ENCODE results near the gene CHRNA4. TPM values are rescaled to one million over a fixed set of nuclear protein-coding genes. Genes with fewer than 3 reads are reported as not detected.
A peak's percentile ranks its signal among the peaks of the same experiment; 100 is the strongest.

Gene CHRNA4
- total and polyA plus RNA-seq, 2 donors from 2014 or later, result 0.44 to 0.67 TPM

DNA sequence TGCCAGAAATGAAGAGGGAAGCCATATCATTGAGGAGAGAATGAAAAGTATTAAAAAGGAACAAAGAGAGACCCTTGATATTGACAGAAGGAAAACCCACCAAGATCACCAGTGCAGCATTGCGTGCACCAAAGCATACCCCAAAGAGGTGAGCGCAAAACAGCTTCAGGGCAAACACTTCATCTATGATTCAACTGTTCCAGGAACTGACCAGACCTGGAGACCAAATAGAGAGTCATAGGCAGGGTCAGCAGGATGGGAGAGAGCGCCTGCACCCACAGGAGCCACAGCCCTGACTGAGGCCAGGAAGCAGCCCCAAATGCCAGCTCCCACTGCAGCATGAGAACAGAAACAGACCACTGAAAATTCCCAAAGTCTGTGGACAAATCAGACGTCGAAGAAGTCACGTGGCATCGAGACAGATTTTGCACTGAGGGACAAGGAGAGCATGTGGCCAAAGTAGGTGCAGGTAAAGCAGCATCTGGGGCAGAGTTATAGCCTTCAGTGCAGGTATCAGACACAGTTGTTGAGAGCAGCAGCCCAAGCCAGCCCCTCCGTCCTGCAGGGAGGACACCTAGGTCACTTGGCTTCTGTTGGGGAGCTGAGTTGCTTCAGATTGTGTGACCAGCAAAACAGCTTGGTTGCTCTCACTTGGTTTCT lies 29.3 kb downstream of the CHRNA4 start:
- FAIRE-seq, result no peak
- Histone ChIP-seq H3K9me3 (ENCODE audit: control insufficient read depth in 2 of 3, insufficient read depth in 1 of 3, low read length in 3 of 3) (peaks cover 0 to 6% (median 2%) of the 10 kb centered on the region in 3 donors), H3K9ac (ENCODE audit: low read length in 3 of 3) (no peak overlapping the region), H3K4me1 (ENCODE audit: control insufficient read depth in 2 of 3, insufficient read depth in 2 of 3, low read depth in 1 of 3, low read length in 3 of 3) (peaks cover 0 to 5% (median 0%) of the 10 kb centered on the region in 3 donors), H3K27ac (ENCODE audit: low read depth in 2 of 2, low read length in 2 of 2) (no peak overlapping the region), H3K4me3 (ENCODE audit: low read length in 3 of 3) (no peak overlapping the region), H3K36me3 (ENCODE audit: control insufficient read depth in 2 of 3, insufficient read depth in 3 of 3, low read length in 3 of 3) (no peaks in the 10 kb centered on the region), H3K27me3 (ENCODE audit: control insufficient read depth, insufficient read depth, low read length) (no peaks in the 10 kb centered on the region)
- TF ChIP-seq, protein P1, sequence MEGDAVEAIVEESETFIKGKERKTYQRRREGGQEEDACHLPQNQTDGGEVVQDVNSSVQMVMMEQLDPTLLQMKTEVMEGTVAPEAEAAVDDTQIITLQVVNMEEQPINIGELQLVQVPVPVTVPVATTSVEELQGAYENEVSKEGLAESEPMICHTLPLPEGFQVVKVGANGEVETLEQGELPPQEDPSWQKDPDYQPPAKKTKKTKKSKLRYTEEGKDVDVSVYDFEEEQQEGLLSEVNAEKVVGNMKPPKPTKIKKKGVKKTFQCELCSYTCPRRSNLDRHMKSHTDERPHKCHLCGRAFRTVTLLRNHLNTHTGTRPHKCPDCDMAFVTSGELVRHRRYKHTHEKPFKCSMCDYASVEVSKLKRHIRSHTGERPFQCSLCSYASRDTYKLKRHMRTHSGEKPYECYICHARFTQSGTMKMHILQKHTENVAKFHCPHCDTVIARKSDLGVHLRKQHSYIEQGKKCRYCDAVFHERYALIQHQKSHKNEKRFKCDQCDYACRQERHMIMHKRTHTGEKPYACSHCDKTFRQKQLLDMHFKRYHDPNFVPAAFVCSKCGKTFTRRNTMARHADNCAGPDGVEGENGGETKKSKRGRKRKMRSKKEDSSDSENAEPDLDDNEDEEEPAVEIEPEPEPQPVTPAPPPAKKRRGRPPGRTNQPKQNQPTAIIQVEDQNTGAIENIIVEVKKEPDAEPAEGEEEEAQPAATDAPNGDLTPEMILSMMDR (IDR thresholded peaks at IDR 0.05; ENCODE audit: borderline replicate concordance, extremely low read depth, insufficient read depth), result no peak
- intact Hi-C loops (cut with DNase I), result no loop called here
- DNase-seq, result peak in 1 of 5 donors; percentile 44

DNA sequence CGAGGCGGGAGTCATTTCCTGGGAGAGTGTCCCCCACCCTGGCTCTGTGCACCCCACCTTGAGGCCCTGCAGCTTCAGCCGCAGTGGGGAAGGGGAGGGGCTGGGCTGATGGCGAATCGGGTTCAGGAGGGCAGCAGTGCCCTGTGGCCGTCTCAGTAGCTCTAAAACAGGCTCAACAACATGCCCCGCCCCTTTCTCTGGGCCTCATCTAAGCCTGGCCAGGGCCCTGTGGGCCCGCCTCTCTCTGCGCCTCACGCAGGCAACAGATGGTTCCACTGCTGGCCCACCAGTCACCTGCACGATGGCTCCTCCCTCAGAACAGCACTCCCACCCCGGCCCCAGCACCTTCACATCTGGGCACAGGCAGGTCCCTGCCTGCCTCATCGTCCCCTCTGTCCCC lies 30.2 kb downstream of the CHRNA4 start:
- H3K9ac ChIP-seq (ENCODE audit: low read length in 3 of 3), result no peak overlapping the region
- H3K9me3 ChIP-seq (ENCODE audit: control insufficient read depth in 2 of 3, insufficient read depth in 1 of 3, low read length in 3 of 3), result peaks cover 0 to 7% (median 2%) of the 10 kb centered on the region in 3 donors
- H3K4me3 ChIP-seq (ENCODE audit: low read length in 3 of 3), result no peak overlapping the region
- intact Hi-C loops (cut with DNase I), result no loop called here
- no peaks in the 10 kb centered on the region for H3K27me3 ChIP-seq (ENCODE audit: control insufficient read depth, insufficient read depth, low read length)
- H3K27ac ChIP-seq (ENCODE audit: low read depth in 2 of 2, low read length in 2 of 2), result no peak overlapping the region
- H3K36me3 ChIP-seq (ENCODE audit: control insufficient read depth in 2 of 3, insufficient read depth in 3 of 3, low read length in 3 of 3), result no peaks in the 10 kb centered on the region
- FAIRE-seq, result no peak
- peak; percentile 42 to 80 (median 72) for DNase-seq
- TF ChIP-seq, protein P1 (IDR thresholded peaks at IDR 0.05; ENCODE audit: borderline replicate concordance, extremely low read depth, insufficient read depth), result no peak
- peaks cover 0 to 3% (median 0%) of the 10 kb centered on the region in 3 donors for H3K4me1 ChIP-seq (ENCODE audit: control insufficient read depth in 2 of 3, insufficient read depth in 2 of 3, low read depth in 1 of 3, low read length in 3 of 3)

DNA sequence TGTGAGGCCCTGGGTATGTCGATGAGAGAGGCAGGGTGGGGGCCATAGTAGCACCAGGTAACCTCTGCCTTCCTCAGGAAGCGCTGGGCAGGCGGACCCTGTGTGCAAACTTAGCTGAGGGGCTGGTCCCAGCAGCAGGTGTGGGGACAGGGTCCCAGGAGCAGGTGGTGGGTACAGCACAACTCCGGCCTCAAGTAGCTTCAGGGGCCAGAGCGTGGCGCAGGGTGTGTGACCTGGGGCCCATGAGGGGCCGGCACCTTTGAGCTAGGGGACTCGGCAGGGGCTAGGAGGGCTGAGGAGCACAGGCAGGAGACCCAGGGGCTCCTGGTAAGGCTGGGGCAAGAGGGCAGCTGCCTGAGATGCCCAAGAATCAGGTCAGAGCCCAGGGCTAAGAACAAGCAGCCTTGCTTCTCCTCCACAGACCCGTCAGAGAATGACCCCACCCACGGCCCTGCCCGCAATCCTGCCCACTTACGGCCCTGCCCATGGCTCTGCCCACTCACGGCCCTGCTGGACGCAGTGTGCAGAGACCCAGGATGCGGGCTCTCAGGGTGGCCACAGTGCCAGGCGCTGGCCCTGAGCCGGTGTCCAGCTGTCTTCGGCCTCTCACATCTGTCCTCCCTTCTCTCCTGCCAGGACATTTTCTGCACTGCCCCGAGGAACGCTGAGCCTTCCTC lies 30.9 kb downstream of the CHRNA4 start:
- H3K27me3 ChIP-seq (ENCODE audit: control insufficient read depth, insufficient read depth, low read length), result no peaks in the 10 kb centered on the region
- H3K4me1 ChIP-seq (ENCODE audit: control insufficient read depth in 2 of 3, insufficient read depth in 2 of 3, low read depth in 1 of 3, low read length in 3 of 3), result no peaks in the 10 kb centered on the region
- no peak overlapping the region for H3K27ac ChIP-seq (ENCODE audit: low read depth in 2 of 2, low read length in 2 of 2)
- H3K9me3 ChIP-seq (ENCODE audit: control insufficient read depth in 2 of 3, insufficient read depth in 1 of 3, low read length in 3 of 3), result peaks cover 0 to 7% (median 2%) of the 10 kb centered on the region in 3 donors
- no peak overlapping the region for H3K4me3 ChIP-seq (ENCODE audit: low read length in 3 of 3)
- DNase-seq (peak in 1 of 5 donors; percentile 55), FAIRE-seq (no peak)
- no peaks in the 10 kb centered on the region for H3K36me3 ChIP-seq (ENCODE audit: control insufficient read depth in 2 of 3, insufficient read depth in 3 of 3, low read length in 3 of 3)
- H3K9ac ChIP-seq (ENCODE audit: low read length in 3 of 3), result no peak overlapping the region
- intact Hi-C loops (cut with DNase I), result no loop called here
- TF ChIP-seq, protein P1 (IDR thresholded peaks at IDR 0.05; ENCODE audit: borderline replicate concordance, extremely low read depth, insufficient read depth), result no peak

All from kidney (tissue), 14 donors.